Neural cell (in vitro differentiated cells): ENCODE results near the gene SMPD1. TPM values are rescaled to one million over a fixed set of nuclear protein-coding genes. Genes with fewer than 3 reads are reported as not detected.

Experiments used
- H2AFZ ChIP-seq: fragments of 200-600, 300-800 bp; sonication (generic), shearing (Covaris generic); 2 replicates; pipeline ENCODE4 v1.6.0; 2014; ENCODE audit warnings: low read depth, mild to moderate bottlenecking, antibody characterized with exemption, low read length, moderate library complexity
- H3F3A ChIP-seq: fragments of 200-600 bp; shearing (Covaris generic); 2 replicates; pipeline ENCODE4 v1.6.1; 2016; ENCODE audit warnings: mild to moderate bottlenecking, moderate library complexity, mixed read lengths, antibody characterized with exemption, low read length; ENCODE audit not compliant: insufficient read depth, poor library complexity, severe bottlenecking
- H3K27ac ChIP-seq: fragments of 200-600, 300-800 bp; sonication (generic), shearing (Covaris generic); 2 replicates; pipeline ENCODE4 v1.5.1; 2014; ENCODE audit warnings: mild to moderate bottlenecking, low read length, moderate library complexity
- H3K27me3 ChIP-seq: fragments of 300-800, 200-600 bp; sonication (generic), shearing (Covaris generic); 2 replicates; pipeline ENCODE4 v1.6.0; 2014; ENCODE audit warnings: mild to moderate bottlenecking, low read depth, low read length, moderate library complexity; ENCODE audit not compliant: insufficient read depth
- H3K36me3 ChIP-seq: fragments of 300-800, 200-600 bp; sonication (generic), shearing (Covaris generic); 2 replicates; pipeline ENCODE4 v1.5.1; 2014; ENCODE audit warnings: mild to moderate bottlenecking, antibody characterized with exemption, low read length, moderate library complexity; ENCODE audit not compliant: insufficient read depth
- H3K4me2 ChIP-seq: fragments of 300-800, 200-600 bp; sonication (generic), shearing (Covaris generic); 2 replicates; pipeline ENCODE4 v1.6.0; 2014; ENCODE audit warnings: mild to moderate bottlenecking, low read length
- H3K4me3 ChIP-seq: fragments of 300-800, 200-600 bp; sonication (generic), shearing (Covaris generic); 2 replicates; pipeline ENCODE4 v1.5.1; 2014; ENCODE audit warnings: mild to moderate bottlenecking, low read length, moderate library complexity
- H3K79me2 ChIP-seq: fragments of 200-600 bp; shearing (Covaris generic); replicated peaks from 2 replicates; pipeline ENCODE4 v1.6.0; 2014; ENCODE audit warnings: mild to moderate bottlenecking, low read length, moderate library complexity; ENCODE audit not compliant: insufficient read depth
- H3K9ac ChIP-seq: fragments of 300-800, 200-600 bp; sonication (generic), shearing (Covaris generic); 2 replicates; pipeline ENCODE4 v1.6.1; 2016; ENCODE audit warnings: mild to moderate bottlenecking, low read length, mixed read lengths
- H3K9me2 ChIP-seq: fragments of 200-600 bp; shearing (Covaris generic); 2 replicates; pipeline ENCODE4 v1.6.1; 2016; ENCODE audit warnings: mild to moderate bottlenecking, low read length, mixed read lengths; ENCODE audit not compliant: insufficient read depth
- H3K9me3 ChIP-seq: fragments of 200-600, 300-800 bp; sonication (generic), shearing (Covaris generic); 2 replicates; pipeline ENCODE4 v1.6.1; 2016; ENCODE audit warnings: mild to moderate bottlenecking, mixed run types, low read length, moderate library complexity, mixed read lengths
- H4K20me1 ChIP-seq: fragments of 200-600 bp; shearing (Covaris generic); 2 replicates; pipeline ENCODE4 v1.6.1; 2016; ENCODE audit warnings: mild to moderate bottlenecking, mixed run types; ENCODE audit not compliant: insufficient read depth
- CTCF ChIP-seq: fragments of 450-650 bp; IDR thresholded peaks from 2 replicates; pipeline ENCODE4 v1.5.1; 2014; ENCODE audit warnings: antibody characterized with exemption, mild to moderate bottlenecking, moderate library complexity; ENCODE audit not compliant: poor library complexity, severe bottlenecking
- EP300 ChIP-seq: fragments of 450-650 bp; conservative IDR thresholded peaks from 2 replicates; pipeline ENCODE4 v1.6.1; 2014; ENCODE audit warnings: antibody characterized with exemption, mild to moderate bottlenecking, moderate library complexity; ENCODE audit not compliant: poor library complexity, severe bottlenecking
- EZH2 ChIP-seq: fragments of 200-600, 300-800 bp; shearing (Covaris generic), sonication (generic); IDR thresholded peaks from 2 replicates; pipeline ENCODE4 v1.6.1; 2014; ENCODE audit warnings: antibody characterized with exemption, low read length, borderline replicate concordance, mild to moderate bottlenecking; ENCODE audit not compliant: insufficient read depth, poor library complexity, severe bottlenecking
- MXI1 ChIP-seq: fragments of 450-650 bp; conservative IDR thresholded peaks from 2 replicates; pipeline ENCODE4 v1.6.1; 2014; ENCODE audit warnings: antibody characterized with exemption, mild to moderate bottlenecking; ENCODE audit not compliant: poor library complexity, severe bottlenecking
- POLR2AphosphoS5 ChIP-seq: IDR thresholded peaks from 2 replicates; pipeline ENCODE4 v1.6.1; 2012
- RAD21 ChIP-seq: fragments of 450-650 bp; conservative IDR thresholded peaks from 2 replicates; pipeline ENCODE4 v1.6.1; 2014; ENCODE audit warnings: antibody characterized with exemption, mild to moderate bottlenecking, moderate library complexity
- REST ChIP-seq: IDR thresholded peaks from 2 replicates; pipeline ENCODE4 v1.6.1; 2012; ENCODE audit warnings: borderline replicate concordance
- SMC3 ChIP-seq: fragments of 450-650 bp; conservative IDR thresholded peaks from 2 replicates; pipeline ENCODE4 v1.6.1; 2014; ENCODE audit warnings: antibody characterized with exemption, mild to moderate bottlenecking, moderate library complexity; ENCODE audit not compliant: poor library complexity
- TAF1 ChIP-seq: IDR thresholded peaks from 2 replicates; pipeline ENCODE4 v1.6.1; 2012; ENCODE audit warnings: low read depth
- polyA plus RNA-seq: library from polyadenylated mRNA; depleted of rRNA; stranded (reverse); fragments of >200 nt; gene quantifications from 2 replicates; pipeline ENCODE4 v1.2.3, GENCODE V29; 2014

Gene SMPD1
- polyA plus RNA-seq, 1 donor from 2014 or later, result 30.0 TPM

GRCh38 chr11:6397156-6397555 is 6.9 kb downstream of the SMPD1 start:
- Histone ChIP-seq H3K27ac (no peak overlapping the region), H3K36me3 (no peaks in the 10 kb centered on the region), H3K9me2 (no peaks in the 10 kb centered on the region), H3K9ac (no peak overlapping the region), H3K4me2 (no peak overlapping the region), H2AFZ (no peak overlapping the region), H4K20me1 (no peaks in the 10 kb centered on the region), H3K79me2 (peaks cover under 1% of the 10 kb centered on the region), H3K4me3 (no peak overlapping the region), H3K27me3 (no peaks in the 10 kb centered on the region), H3K9me3 (no peaks in the 10 kb centered on the region), H3F3A (no peaks in the 10 kb centered on the region)
- no peak for TF ChIP-seq SMC3
- TF ChIP-seq CTCF, result no peak

DNA sequence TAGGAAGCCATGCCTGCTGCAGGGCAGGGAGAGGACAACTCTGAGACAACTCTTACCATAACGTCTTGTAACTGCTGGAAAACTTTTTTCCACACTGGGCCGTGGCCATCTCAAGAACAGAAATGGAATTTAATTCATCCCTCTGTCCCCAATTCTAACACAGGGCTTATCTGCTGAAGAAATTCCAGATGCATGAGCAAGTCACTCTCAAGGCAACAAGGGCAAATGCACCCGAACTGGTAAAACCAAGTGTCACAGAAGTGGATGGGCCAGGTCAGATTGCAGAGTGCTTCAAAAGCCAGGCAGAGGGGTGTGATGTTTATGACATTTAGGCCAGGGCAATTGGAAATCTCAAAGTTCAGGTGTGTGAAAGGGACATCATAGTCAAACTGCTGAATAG is 7.4 kb downstream of the SMPD1 start:
- Histone ChIP-seq H3F3A (no peaks in the 10 kb centered on the region), H3K27me3 (no peaks in the 10 kb centered on the region), H3K9me2 (no peaks in the 10 kb centered on the region), H3K9ac (no peak overlapping the region), H3K27ac (no peak overlapping the region), H3K4me3 (no peak overlapping the region), H3K9me3 (no peaks in the 10 kb centered on the region), H3K79me2 (peaks cover 1% of the 10 kb centered on the region), H3K36me3 (no peaks in the 10 kb centered on the region), H4K20me1 (no peaks in the 10 kb centered on the region), H2AFZ (no peak overlapping the region), H3K4me2 (no peak overlapping the region)
- TF ChIP-seq SMC3 (no peak), EP300 (no peak), RAD21 (no peak), TAF1 (no peak), MXI1 (no peak), REST (no peak), EZH2 (no peak), CTCF (no peak), POLR2AphosphoS5 (no peak)
